NCI-H345 treated with DMSO at 0.1 percent for 48 hours (cell line): ENCODE measurements around the gene CASKIN1.
A peak's percentile ranks its signal among the peaks of the same experiment; 100 is the strongest.

Experiments
- DNase-seq: peaks from one replicate; lab custom pipeline; 2025; ENCODE audit not compliant: unreplicated experiment; lab: John Stamatoyannopoulos, UW

The CASKIN1 gene

GRCh38 chr16:2232094-2232990 is 35.9 kb upstream of the CASKIN1 start:
- no peak for DNase-seq

DNA sequence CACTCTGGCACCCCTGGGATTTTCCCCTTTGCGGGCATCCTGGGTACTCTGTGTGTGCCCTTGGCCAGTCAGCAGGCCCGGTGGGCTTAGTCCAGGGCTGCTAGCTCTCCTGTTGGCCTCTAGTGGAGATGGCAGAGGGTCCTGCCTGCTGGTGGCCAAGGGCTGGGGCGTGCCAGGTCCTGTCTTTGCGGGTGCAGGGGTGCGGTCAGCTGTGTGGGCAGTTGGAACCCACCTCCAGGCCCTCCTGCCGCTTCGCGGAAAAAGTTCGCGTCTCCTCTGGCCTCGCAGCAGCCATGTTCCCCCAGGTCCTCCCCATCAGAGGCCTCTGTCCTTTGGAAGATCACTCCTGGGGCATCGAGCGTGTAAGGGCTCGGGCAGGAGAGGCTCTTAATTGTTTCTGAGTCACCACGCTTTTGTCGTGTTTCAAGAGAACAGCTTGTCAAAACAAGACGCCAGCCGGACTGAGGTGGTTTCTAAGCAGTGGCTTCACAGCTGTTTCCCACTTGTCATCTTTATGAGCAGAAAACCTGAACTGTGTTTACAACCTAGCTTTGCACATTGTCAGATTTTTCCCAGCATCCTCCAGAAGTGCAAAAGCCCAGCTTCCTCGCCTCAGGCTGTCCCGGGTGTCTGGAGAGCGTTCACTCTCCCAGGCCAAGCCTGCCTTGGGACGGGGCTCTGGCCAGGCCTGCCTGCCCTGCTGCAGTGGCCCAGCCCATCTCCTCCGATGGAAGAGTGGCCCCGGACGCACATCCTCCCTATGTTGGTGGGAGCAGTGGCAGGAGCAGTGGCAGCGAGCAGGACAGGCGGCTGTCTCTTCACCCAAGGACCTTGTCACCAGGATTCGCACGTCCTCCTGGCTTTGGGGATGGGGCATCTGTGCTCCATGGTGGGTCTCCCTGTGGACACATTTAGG is 34.9 kb upstream of the CASKIN1 start:
- no peak for DNase-seq

- no peak for DNase-seq
Observed at GRCh38 chr16:2230376-2230775, 34.0 kb upstream of the CASKIN1 start.

DNA sequence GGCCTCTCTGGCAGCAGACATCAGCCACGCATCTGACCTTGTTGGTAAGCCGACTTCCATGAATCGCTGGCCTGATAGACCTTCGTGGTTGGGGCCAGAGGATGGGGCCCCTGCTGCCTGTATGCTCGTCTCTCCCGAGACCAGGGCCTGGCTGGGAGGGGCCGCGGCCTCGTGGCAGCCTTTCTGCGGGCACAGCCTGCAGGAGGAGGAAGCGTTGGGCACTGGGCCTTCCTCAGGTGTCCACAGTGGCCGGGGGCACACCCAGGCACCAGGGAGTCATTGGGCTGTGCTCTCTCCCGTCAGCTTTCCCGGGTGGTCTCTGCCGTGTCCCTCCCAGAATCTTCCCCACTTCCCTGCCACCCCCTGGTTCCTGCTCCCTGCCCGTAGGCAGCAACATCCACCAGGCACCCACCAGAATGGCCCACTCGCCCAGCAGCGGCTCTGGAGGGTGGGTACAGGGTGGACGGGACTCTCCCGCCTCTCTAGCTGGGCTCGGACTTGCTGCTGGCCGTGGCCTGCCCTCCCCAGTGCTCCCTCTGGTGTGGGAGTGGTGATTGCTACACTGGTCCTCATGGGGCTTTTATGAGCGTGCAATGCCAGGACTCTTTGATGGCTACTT is 33.3 kb upstream of the CASKIN1 start:
- no peak for DNase-seq

DNA sequence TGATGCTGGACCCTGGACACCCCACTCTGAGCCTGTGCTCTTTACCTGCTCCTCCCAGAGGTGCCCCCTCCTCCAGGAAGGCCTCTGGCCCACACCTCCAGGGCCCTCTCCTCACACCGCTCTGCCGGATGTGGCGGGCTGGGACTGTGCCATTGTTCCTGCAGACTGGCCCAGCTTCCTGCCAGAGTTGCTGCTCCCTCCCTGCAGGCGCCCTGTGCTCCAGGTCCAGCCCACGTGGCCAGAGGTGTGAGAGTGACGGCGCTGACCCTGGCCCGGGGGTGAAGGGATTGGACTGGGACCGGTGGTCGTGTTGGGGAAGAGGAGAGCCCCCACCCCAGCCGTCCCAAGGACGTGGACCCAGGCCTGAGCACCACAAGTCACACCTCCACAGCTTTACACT is 32.7 kb upstream of the CASKIN1 start:
- no peak for DNase-seq

- DNase-seq = no peak
Observed at GRCh38 chr16:2228161-2228824, 31.9 kb upstream of the CASKIN1 start.

DNA sequence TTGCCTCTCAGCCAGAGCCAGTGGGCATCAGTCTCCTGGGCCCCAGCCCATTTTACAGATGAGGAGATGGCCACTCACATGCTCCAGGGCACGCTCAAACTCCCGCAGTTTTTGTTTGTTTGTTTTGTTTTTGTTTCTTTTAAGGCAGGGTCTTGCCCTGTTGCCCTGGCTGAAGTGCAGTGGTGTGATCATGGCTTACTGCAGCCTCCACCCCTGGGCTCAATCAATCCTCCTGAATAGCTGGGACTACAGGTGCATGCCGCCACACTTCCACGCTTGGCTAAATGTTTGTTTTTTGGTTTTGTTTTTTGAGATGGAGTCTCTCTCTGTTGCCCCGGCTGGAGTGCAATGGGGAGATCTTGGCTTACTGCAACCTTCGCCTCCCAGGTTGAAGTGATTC is 30.5 kb upstream of the CASKIN1 start:
- DNase-seq = no peak

DNA sequence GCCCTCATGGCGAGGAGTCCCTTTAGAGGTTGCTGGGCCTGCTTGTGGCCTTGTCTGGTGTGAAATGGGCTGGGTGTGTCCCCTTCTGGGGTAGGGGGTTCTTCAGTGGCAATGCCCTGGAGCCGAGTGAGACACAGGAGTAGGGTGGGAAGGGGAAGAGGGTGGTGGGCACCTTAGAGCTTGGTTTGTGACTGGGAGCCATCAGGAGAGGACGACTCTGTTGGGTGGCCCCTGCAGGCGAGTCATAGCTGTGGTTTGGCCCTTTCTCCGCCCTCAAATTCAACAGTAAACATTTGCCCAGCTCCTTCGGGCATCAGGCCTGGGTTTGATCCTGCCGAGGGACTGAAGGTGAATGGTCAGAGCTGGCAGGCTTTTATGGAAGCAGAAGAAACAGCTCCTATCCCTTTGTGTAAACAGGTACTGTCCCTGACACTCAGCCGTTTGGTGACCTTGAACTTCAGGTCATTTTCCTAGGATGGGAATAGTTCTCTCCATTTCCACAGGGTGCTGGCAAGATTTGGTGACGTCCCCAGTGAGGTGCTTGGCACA is 29.9 kb upstream of the CASKIN1 start:
- no peak for DNase-seq

- no peak for DNase-seq
Observed at GRCh38 chr16:2223942-2224486, 27.6 kb upstream of the CASKIN1 start.

DNA sequence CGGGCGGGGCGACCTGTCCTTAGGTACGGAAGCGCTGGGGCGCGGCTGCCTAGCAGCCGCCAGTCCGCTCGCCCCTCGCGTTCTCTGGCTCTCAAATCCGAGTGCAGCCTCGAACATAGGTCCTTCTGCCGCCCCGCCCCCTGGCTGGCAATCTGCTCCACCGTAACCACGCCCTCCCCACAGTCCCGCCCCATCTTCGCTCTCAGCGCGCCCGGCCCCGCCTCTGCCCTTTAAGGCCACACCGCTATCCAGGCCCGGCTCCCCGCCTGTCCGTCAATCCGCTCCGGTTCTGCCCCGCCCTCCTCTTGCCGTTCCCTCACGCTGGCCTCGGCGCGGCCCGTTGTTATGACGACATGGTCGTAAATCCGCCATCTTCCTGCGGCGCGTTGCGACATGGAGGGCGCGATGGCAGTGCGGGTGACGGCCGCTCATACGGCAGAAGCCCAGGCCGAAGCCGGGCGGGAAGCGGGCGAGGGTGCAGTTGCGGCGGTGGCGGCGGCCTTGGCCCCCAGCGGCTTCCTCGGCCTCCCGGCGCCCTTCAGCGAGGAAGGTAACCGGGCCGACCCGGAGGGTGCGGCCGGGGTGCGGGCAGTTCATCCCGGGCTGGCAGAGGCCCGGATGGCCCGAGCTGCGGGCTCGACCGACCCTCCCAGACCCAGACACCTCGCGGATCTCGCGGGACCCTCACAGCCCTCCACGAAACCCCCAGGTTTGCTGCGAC is 27.0 kb upstream of the CASKIN1 start, which contains the start of gene E4F1:
TSS of gene E4F1 (plus strand) at position 371 of the 721 bp plus-strand sequence. CDS start at position 394, 23 bp downstream.
- peak; percentile 98 for DNase-seq

DNA sequence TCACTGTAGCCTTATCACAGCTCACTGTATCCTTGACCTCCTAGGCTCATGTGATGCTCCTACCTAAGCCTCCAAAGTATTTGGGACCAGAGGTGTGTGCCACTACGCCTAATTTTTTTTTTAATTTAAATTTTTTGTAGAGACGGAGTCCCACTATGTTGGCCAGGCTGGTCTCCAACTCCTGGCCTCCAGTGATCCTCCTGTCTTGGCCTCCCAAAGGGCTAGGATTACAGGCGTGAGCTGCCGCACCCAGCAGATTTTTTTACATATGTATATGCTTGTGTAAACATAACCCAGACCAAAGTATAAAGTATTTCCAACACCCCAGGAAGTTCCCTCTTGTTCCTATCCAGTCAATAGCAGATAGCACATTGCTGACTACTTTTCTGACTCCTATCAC is 19.9 kb upstream of the CASKIN1 start:
- no peak for DNase-seq

GRCh38 chr16:2214719-2214968 is 18.2 kb upstream of the CASKIN1 start, which contains the start of gene PGP:
TSS of gene PGP (minus strand) at chr16:2214840. CDS start at chr16:2214777, 63 bp downstream.
- no peak for DNase-seq

GRCh38 chr16:2213817-2214718 is 17.7 kb upstream of the CASKIN1 start:
- no peak for DNase-seq

GRCh38 chr16:2212362-2213324 is 16.2 kb upstream of the CASKIN1 start:
- DNase-seq = no peak

GRCh38 chr16:2211923-2212347 is 15.5 kb upstream of the CASKIN1 start:
- DNase-seq = no peak

DNA sequence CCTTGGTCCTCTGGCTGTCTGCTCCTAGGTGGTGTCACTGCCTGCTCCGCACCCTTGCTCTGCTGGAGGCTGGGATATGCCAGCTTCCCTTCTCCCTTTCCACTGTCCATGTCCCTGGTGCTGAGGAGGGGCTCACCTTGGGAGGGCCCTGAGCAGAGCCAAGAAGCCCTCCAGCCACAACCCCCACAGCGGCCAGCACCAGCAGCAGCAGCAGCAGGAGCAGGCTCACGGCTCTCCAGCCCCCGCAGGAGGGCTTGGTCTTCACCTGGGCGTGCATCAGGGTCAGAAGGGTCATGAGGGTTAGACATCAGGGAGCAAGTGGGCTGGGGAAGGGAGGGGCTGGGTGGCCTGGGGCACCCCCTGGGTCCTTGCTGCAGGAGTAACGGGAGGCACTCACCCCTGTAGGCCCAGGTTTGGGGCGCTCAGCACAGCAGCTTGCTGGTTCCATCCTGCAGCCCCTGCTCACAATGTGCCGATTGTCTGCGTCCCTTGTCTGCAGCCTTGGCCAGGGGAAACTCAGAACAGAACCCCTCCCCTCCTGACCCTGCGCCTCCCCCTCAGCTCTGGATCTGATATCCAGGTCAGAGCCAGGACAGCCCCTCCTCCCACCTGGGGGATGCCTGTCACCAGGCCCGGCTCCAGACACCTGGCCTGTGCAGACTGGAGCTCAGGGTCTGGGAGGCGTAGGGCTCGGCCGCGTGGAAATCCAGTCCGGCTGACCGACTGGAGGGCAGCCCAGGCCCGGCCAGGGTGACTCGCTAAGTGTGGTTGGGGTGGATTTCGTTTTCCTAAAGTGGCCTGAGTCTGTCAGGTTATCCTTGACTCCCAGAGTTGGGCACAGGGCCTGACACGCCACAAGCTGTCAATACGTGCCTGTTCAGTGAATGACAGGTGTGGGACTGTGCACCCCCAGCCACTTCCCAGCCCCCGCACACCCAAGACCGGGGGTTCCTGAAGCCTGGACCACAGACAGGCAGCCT is 14.3 kb upstream of the CASKIN1 start, which contains the start of gene BRICD5:
TSS of gene BRICD5 (minus strand) at position 478 of the 980 bp plus-strand sequence. CDS start at position 448, 30 bp downstream.
- DNase-seq = no peak
